HepG2 (cell line): ENCODE measurements around the gene FLACC1. TPM values are rescaled to one million over a fixed set of nuclear protein-coding genes. Genes with fewer than 3 reads are reported as not detected.

Source experiments
- GPBP1L1 ChIP-seq: sonication (generic); formaldehyde crosslinking; IDR thresholded peaks from 2 replicates; pipeline ENCODE4 v1.5.0; 2020; ENCODE audit warnings: mild to moderate bottlenecking, missing genetic modification reagents
- IRX3 ChIP-seq: sonication (generic); formaldehyde crosslinking; IDR thresholded peaks from 2 replicates; pipeline ENCODE4 v1.8.1; 2023; ENCODE audit warnings: mild to moderate bottlenecking, low read depth, missing genetic modification reagents, borderline replicate concordance
- JDP2 ChIP-seq: sonication (generic); formaldehyde crosslinking; IDR thresholded peaks from 2 replicates; pipeline ENCODE4 v1.8.1; 2022; ENCODE audit warnings: missing genetic modification reagents, borderline replicate concordance
- JUND ChIP-seq: sonication (generic); formaldehyde crosslinking; IDR thresholded peaks from 2 replicates; pipeline ENCODE4 v1.8.0; 2022; ENCODE audit warnings: mild to moderate bottlenecking, missing genetic modification reagents
- MLX ChIP-seq: IDR thresholded peaks from 2 replicates; pipeline ENCODE4 v1.6.1; 2016
- SMARCC2 ChIP-seq: fragments of 450-650 bp; IDR thresholded peaks from 2 replicates; pipeline ENCODE4 v1.6.1; 2017; ENCODE audit warnings: antibody characterized with exemption, mild to moderate bottlenecking
- TMF1 ChIP-seq: sonication (generic); formaldehyde crosslinking; IDR thresholded peaks from 2 replicates; pipeline ENCODE4 v1.8.1; 2022; ENCODE audit warnings: low read depth, missing genetic modification reagents
- ZNF609 ChIP-seq: sonication (generic); formaldehyde crosslinking; IDR thresholded peaks from 2 replicates; pipeline ENCODE4 v1.4.0; 2020; ENCODE audit warnings: mild to moderate bottlenecking, missing genetic modification reagents, borderline replicate concordance
- polyA plus RNA-seq, 8 experiments: library from polyadenylated mRNA; depleted of rRNA in 3 of 8; stranded (reverse) in 7 of 8; unstranded in 1 of 8; fragments of >200 nt; fragmentation: Illumina TruSeq in 4 of 8; extraction: Trizol in 4 of 8; gene quantifications; 2 replicates each; pipeline versions ENCODE4 v1.2.1 to v1.2.3, GENCODE V29; 2011 to 2016; ENCODE audit warnings: low read depth in 4 of 8, missing spikeins in 1 of 8, mixed read lengths in 1 of 8; ENCODE audit not compliant: insufficient read depth in 1 of 8
- total RNA-seq, 5 experiments: library from RNA; depleted of rRNA; stranded (reverse); fragments of >200 nt; fragmentation: Illumina TruSeq; extraction: Trizol; gene quantifications; 2 replicates each; pipeline ENCODE4 v1.2.3, GENCODE V29; 2016; ENCODE audit warnings: low read depth in 1 of 5

Gene FLACC1
- total and polyA plus RNA-seq, 2 of the 13 experiments (the other 11 are each of a cell fraction or from before 2014, with no cell fraction given), result 0.35 to 0.59 TPM

GRCh38 chr2:201276511-201276910 is 80.6 kb downstream of the FLACC1 start (continued):
- TF ChIP-seq ZNF609 (CRISPR knock-in tag), result no peak
- TF ChIP-seq GPBP1L1 (CRISPR knock-in tag), result no peak
- TF ChIP-seq JDP2 (CRISPR knock-in tag), result no peak
- no peak for TF ChIP-seq JUND (CRISPR knock-in tag)
- no peak for TF ChIP-seq MLX (CRISPR knock-in tag)
- TF ChIP-seq SMARCC2, result no peak
- no peak for TF ChIP-seq IRX3 (CRISPR knock-in tag)
- no peak for TF ChIP-seq TMF1 (CRISPR knock-in tag)
- TF ChIP-seq, all 625 proteins: peak for 0
